ENCODE results near the gene TLE1.
"Not testable (repeated sequence)": the region's sequence is repeated elsewhere in the genome, so short reads cannot be mapped to it uniquely, and the experiment has no call there.

TLE1 gene

GRCh38 chr9:81622471-81623255, 66.7 kb downstream of the TLE1 start:
- no peak for DNase-seq (ENCODE audit: low read depth in 3 of 3, low spot score in 1 of 3)

GRCh38 chr9:81621785-81622259, 67.5 kb downstream of the TLE1 start:
- DNase-seq (ENCODE audit: low read depth in 3 of 3, low spot score in 1 of 3), result no peak

- DNase-seq (ENCODE audit: low read depth in 3 of 3, low spot score in 1 of 3), result no peak
Observed at GRCh38 chr9:81621118-81621517, 68.2 kb downstream of the TLE1 start.

GRCh38 chr9:81620002-81620390, 69.4 kb downstream of the TLE1 start:
- no peak for DNase-seq (ENCODE audit: low read depth in 3 of 3, low spot score in 1 of 3)

- DNase-seq (ENCODE audit: low read depth in 3 of 3, low spot score in 1 of 3), result no peak
Observed at GRCh38 chr9:81619353-81620001, 69.9 kb downstream of the TLE1 start.

- no peak for DNase-seq (ENCODE audit: low read depth in 3 of 3, low spot score in 1 of 3)
Observed at GRCh38 chr9:81618923-81619322, 70.4 kb downstream of the TLE1 start.

- no peak for DNase-seq (ENCODE audit: low read depth in 3 of 3, low spot score in 1 of 3)
Observed at GRCh38 chr9:81616141-81616540, 73.2 kb downstream of the TLE1 start.

- no peak for DNase-seq (ENCODE audit: low read depth in 3 of 3, low spot score in 1 of 3)
Observed at GRCh38 chr9:81614335-81614734, 75.0 kb downstream of the TLE1 start.

- DNase-seq (ENCODE audit: low read depth in 3 of 3, low spot score in 1 of 3), result no peak
Observed at GRCh38 chr9:81613002-81613812, 76.1 kb downstream of the TLE1 start.

- no peak for DNase-seq (ENCODE audit: low read depth in 3 of 3, low spot score in 1 of 3)
Observed at GRCh38 chr9:81611664-81612063, 77.7 kb downstream of the TLE1 start.

- DNase-seq (ENCODE audit: low read depth in 3 of 3, low spot score in 1 of 3), result no peak
Observed at GRCh38 chr9:81610740-81611107, 78.6 kb downstream of the TLE1 start.

GRCh38 chr9:81609782-81610739, 79.3 kb downstream of the TLE1 start:
- DNase-seq (ENCODE audit: low read depth in 3 of 3, low spot score in 1 of 3), result no peak

- DNase-seq (ENCODE audit: low read depth in 3 of 3, low spot score in 1 of 3), result no peak
Observed at GRCh38 chr9:81608289-81608657, 81.1 kb downstream of the TLE1 start.

GRCh38 chr9:81607593-81608288, 81.6 kb downstream of the TLE1 start:
- no peak for DNase-seq (ENCODE audit: low read depth in 3 of 3, low spot score in 1 of 3)

- DNase-seq (ENCODE audit: low read depth in 3 of 3, low spot score in 1 of 3), result not testable (repeated sequence)
Observed at GRCh38 chr9:81606261-81606660, 83.1 kb downstream of the TLE1 start.

- DNase-seq (ENCODE audit: low read depth in 3 of 3, low spot score in 1 of 3), result no peak
Observed at GRCh38 chr9:81605170-81605670, 84.1 kb downstream of the TLE1 start.

GRCh38 chr9:81604306-81605169, 84.8 kb downstream of the TLE1 start:
- DNase-seq (ENCODE audit: low read depth in 3 of 3, low spot score in 1 of 3), result no peak

- no peak for DNase-seq (ENCODE audit: low read depth in 3 of 3, low spot score in 1 of 3)
Observed at GRCh38 chr9:81602887-81603680, 86.3 kb downstream of the TLE1 start.

All from stimulated activated CD4-positive, alpha-beta T cell treated with anti-CD3 and anti-CD28 coated beads, TNF-alpha, amount 100 ng/mL, for 1 hour (primary cell).